HepG2 (cell line): ENCODE results near the gene LCLAT1. TPM values are rescaled to one million over a fixed set of nuclear protein-coding genes. Genes with fewer than 3 reads are reported as not detected.

Experiments used
- ATAC-seq: fragments of 200-7000 bp; cut with Tn5 transposase; 3 replicates; pipeline ENCODE4 v1.9.1; 2020; ENCODE audit warnings: mild to moderate bottlenecking, moderate library complexity
- BruUV-seq: library from RNA; stranded (reverse); fragments of 400-500 nt; replicated peaks from 2 replicates; lab custom pipeline; 2021; lab: Mats Ljungman, UMichigan
- CTCF ChIA-PET: fragments of 300-600 bp; formaldehyde crosslinking; extraction: SDS; loops from one replicate; lab custom pipeline; 2021; ENCODE audit warnings: low total read pairs, inconsistent platforms, low intra/inter-chr PET ratio; lab: Yijun Ruan, JAX
- POLR2A ChIA-PET: fragments of 350-600 bp; sonication (Branson Sonifier 250); formaldehyde crosslinking; loops from one replicate; lab custom pipeline; 2020; ENCODE audit warnings: antibody characterized with exemption, inconsistent platforms; lab: Yijun Ruan, JAX
- DNase-seq: peaks from one replicate; pipeline ENCODE4 v3.0.0-alpha.2; 2015; ENCODE audit warnings: low spot score
- FAIRE-seq: peaks from 3 replicates; lab custom pipeline; 2011; peaks lifted over from hg19 to GRCh38; lab: Jason Lieb, UNC
- H2AFZ ChIP-seq: one replicate; pipeline ENCODE4 v1.6.1; 2011; ENCODE audit warnings: low read length, inconsistent platforms
- H3K27ac ChIP-seq: fragments of 300-600 bp; 3 replicates; pipeline ENCODE4 v1.8.0; 2011; ENCODE audit warnings: mixed run types, mild to moderate bottlenecking, mixed read lengths, low read length, inconsistent platforms; ENCODE audit not compliant: insufficient read depth; ENCODE audit errors: extremely low read length
- H3K27me3 ChIP-seq, 2 experiments: fragments of 200-600 bp in 1 of 2; 2 replicates in 1 of 2; 3 replicates in 1 of 2; pipeline versions ENCODE4 v1.6.0 to v1.8.0; 2011; ENCODE audit warnings: low read length in 2 of 2, mild to moderate bottlenecking in 2 of 2, moderate library complexity in 2 of 2, inconsistent platforms in 1 of 2; ENCODE audit not compliant: insufficient read depth in 2 of 2, control insufficient read depth in 1 of 2
- H3K36me3 ChIP-seq, 2 experiments: fragments of 200-600 bp in 1 of 2; replicated peaks in 1 of 2; 2 replicates in 1 of 2; 3 replicates in 1 of 2; pipeline versions ENCODE4 v1.5.1 to v1.8.0; 2011; ENCODE audit warnings: low read length in 2 of 2, inconsistent platforms in 1 of 2; ENCODE audit not compliant: insufficient read depth in 2 of 2, control insufficient read depth in 1 of 2
- H3K4me1 ChIP-seq: 2 replicates; pipeline ENCODE4 v1.5.1; 2012; ENCODE audit warnings: low read length, inconsistent platforms; ENCODE audit not compliant: insufficient read depth
- H3K4me2 ChIP-seq: 2 replicates; pipeline ENCODE4 v1.6.0; 2011; ENCODE audit warnings: low read depth, low read length, inconsistent platforms
- H3K4me3 ChIP-seq, 3 experiments: fragments of 200-600 bp in 1 of 3; sonication (generic), shearing (Covaris generic) in 1 of 3; replicated peaks in 1 of 3; 2 replicates each; pipeline ENCODE4 v1.5.1; 2011 to 2016; ENCODE audit warnings: low read length in 3 of 3, inconsistent platforms in 2 of 3, low read depth in 2 of 3, mild to moderate bottlenecking in 2 of 3, control low read depth in 1 of 3, mixed read lengths in 1 of 3; ENCODE audit not compliant: insufficient read depth in 1 of 3
- H3K79me2 ChIP-seq: one replicate; pipeline ENCODE4 v1.6.1; 2011; ENCODE audit warnings: low read length, inconsistent platforms; ENCODE audit not compliant: insufficient read depth
- H3K9ac ChIP-seq: 2 replicates; pipeline ENCODE4 v1.6.0; 2011; ENCODE audit warnings: mild to moderate bottlenecking, low read depth, low read length, inconsistent platforms; ENCODE audit not compliant: insufficient read depth
- H3K9me3 ChIP-seq: 2 replicates; pipeline ENCODE4 v1.5.1; 2012; ENCODE audit warnings: mild to moderate bottlenecking, low read length
- H4K20me1 ChIP-seq: 2 replicates; pipeline ENCODE4 v1.6.0; 2011; ENCODE audit warnings: inconsistent platforms, mild to moderate bottlenecking, low read length, moderate library complexity; ENCODE audit not compliant: insufficient read depth
- FIP1L1 ChIP-seq: fragments of 200-400 bp; formaldehyde crosslinking; IDR thresholded peaks from 2 replicates; pipeline ENCODE4 v1.6.1; 2018; ENCODE audit warnings: low read depth, mild to moderate bottlenecking, low read length, moderate library complexity, borderline replicate concordance; ENCODE audit not compliant: insufficient read depth
- ONECUT2 ChIP-seq: sonication (generic); formaldehyde crosslinking; IDR thresholded peaks from 2 replicates; pipeline ENCODE4 v1.4.0; 2020; ENCODE audit warnings: missing genetic modification reagents
- RFX5 ChIP-seq: IDR thresholded peaks from 2 replicates; pipeline ENCODE4 v1.6.1; 2011; ENCODE audit warnings: low read depth, low read length, improper control_type of control experiment
- SUZ12 ChIP-seq: fragments of 150-350 bp; IDR thresholded peaks from 2 replicates; pipeline ENCODE4 v1.6.1; 2014; ENCODE audit warnings: low read depth, low read length
- XRCC5 ChIP-seq: fragments of 200-400 bp; formaldehyde crosslinking; optimal IDR thresholded peaks from 2 replicates; pipeline ENCODE3; 2017; ENCODE audit warnings: mild to moderate bottlenecking, low read length
- ZNF3 ChIP-seq: IDR thresholded peaks from 2 replicates; pipeline ENCODE4 v1.7.0; 2017; ENCODE audit warnings: inconsistent platforms
- ZNF383 ChIP-seq: sonication (generic); formaldehyde crosslinking; IDR thresholded peaks from 2 replicates; pipeline ENCODE4 v1.4.0; 2020; ENCODE audit warnings: missing genetic modification reagents, mild to moderate bottlenecking, borderline replicate concordance
- ZNF709 ChIP-seq: sonication (generic); formaldehyde crosslinking; IDR thresholded peaks from 2 replicates; pipeline ENCODE4 v1.5.0; 2020; ENCODE audit warnings: mild to moderate bottlenecking, missing genetic modification reagents
- ZNF839 ChIP-seq: sonication (generic); formaldehyde crosslinking; IDR thresholded peaks from 2 replicates; pipeline ENCODE4 v1.4.0; 2020; ENCODE audit warnings: missing genetic modification reagents, mild to moderate bottlenecking, borderline replicate concordance
- WGBS: methylation state at CpG from one replicate; pipeline ENCODE4 v1.1.6; 2017; ENCODE audit warnings: low lambda C conversion rate; 5-methylcytosine and 5-hydroxymethylcytosine counted together
- in situ Hi-C: cut with HindIII; loops from 2 replicates; pipeline ENCODE4 v1.10.0; 2017; ENCODE audit warnings: low pct_unique_long_range_greater_than_20kb; ENCODE audit not compliant: extremely low pct_ligation_motif_present
- intact Hi-C: fragments of 100-400 bp; cut with micrococcal nuclease; formaldehyde crosslinking; loops from one replicate; pipeline ENCODE4 v1.10.0; 2022; ENCODE audit not compliant: unreplicated experiment
- polyA plus RNA-seq, 8 experiments: library from polyadenylated mRNA; depleted of rRNA in 3 of 8; stranded (reverse) in 7 of 8; unstranded in 1 of 8; fragments of >200 nt; fragmentation: Illumina TruSeq in 4 of 8; extraction: Trizol in 4 of 8; gene quantifications; 2 replicates each; pipeline versions ENCODE4 v1.2.1 to v1.2.3, GENCODE V29; 2011 to 2016; ENCODE audit warnings: low read depth in 4 of 8, missing spikeins in 1 of 8, mixed read lengths in 1 of 8; ENCODE audit not compliant: insufficient read depth in 1 of 8
- total RNA-seq, 5 experiments: library from RNA; depleted of rRNA; stranded (reverse); fragments of >200 nt; fragmentation: Illumina TruSeq; extraction: Trizol; gene quantifications; 2 replicates each; pipeline ENCODE4 v1.2.3, GENCODE V29; 2016; ENCODE audit warnings: low read depth in 1 of 5
- TF ChIP-seq, protein P1 (sequence below): sonication (generic); formaldehyde crosslinking; IDR thresholded peaks from 2 replicates; pipeline ENCODE4 v1.4.0; 2020; ENCODE audit warnings: missing genetic modification reagents

LCLAT1 gene
- total and polyA plus RNA-seq, 2 of the 13 experiments (the other 11 are each of a cell fraction or from before 2014, with no cell fraction given), result 18.0 to 28.0 TPM

DNA sequence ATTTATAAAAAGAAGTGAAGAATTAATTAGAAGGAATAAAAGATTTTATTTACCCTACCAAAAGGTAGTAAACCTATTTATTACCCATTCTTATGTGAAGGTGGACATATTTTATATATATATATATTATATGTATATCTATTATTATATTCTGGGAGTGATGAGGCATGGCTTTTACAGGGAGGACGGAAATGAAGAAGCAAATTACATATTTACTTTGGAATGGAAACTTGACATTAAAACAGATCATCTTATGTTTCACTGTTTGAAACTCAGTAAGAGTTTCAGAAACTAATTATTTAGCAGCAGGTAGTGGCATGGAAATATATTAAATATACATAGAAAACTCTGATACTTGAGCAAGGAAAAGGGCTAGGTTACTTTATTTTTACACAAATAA is 143.4 kb downstream of the LCLAT1 start:
- FAIRE-seq, result no peak
- no peaks in the 10 kb centered on the region for H3K79me2 ChIP-seq
- no peak overlapping the region for H3K4me2 ChIP-seq
- in situ Hi-C loops, result no loop called here
- H2AFZ ChIP-seq, result no peak overlapping the region
- no peaks in the 10 kb centered on the region for H4K20me1 ChIP-seq
- ChIA-PET CTCF (no interaction called here), POLR2A (no interaction called here)
- DNase-seq, result no peak
- no peaks in the 10 kb centered on the region for H3K9me3 ChIP-seq
- no peaks in the 10 kb centered on the region for H3K27me3 ChIP-seq
- H3K4me1 ChIP-seq, result no peaks in the 10 kb centered on the region
- no peak for ATAC-seq
- H3K4me3 ChIP-seq, result no peak overlapping the region
- peaks cover 0 to 1% of the 10 kb centered on the region in 2 experiments; a peak in 1 of 5 replicates for H3K36me3 ChIP-seq
- no peak overlapping the region for H3K27ac ChIP-seq
- TF ChIP-seq FIP1L1, result no peak
- no peak for TF ChIP-seq ZNF709 (CRISPR knock-in tag)
- TF ChIP-seq ZNF383 (CRISPR knock-in tag), result no peak
- TF ChIP-seq RFX5, result no peak
- no peak for TF ChIP-seq XRCC5
- no peak for TF ChIP-seq ZNF3 (CRISPR knock-in tag)
- TF ChIP-seq, protein P1, sequence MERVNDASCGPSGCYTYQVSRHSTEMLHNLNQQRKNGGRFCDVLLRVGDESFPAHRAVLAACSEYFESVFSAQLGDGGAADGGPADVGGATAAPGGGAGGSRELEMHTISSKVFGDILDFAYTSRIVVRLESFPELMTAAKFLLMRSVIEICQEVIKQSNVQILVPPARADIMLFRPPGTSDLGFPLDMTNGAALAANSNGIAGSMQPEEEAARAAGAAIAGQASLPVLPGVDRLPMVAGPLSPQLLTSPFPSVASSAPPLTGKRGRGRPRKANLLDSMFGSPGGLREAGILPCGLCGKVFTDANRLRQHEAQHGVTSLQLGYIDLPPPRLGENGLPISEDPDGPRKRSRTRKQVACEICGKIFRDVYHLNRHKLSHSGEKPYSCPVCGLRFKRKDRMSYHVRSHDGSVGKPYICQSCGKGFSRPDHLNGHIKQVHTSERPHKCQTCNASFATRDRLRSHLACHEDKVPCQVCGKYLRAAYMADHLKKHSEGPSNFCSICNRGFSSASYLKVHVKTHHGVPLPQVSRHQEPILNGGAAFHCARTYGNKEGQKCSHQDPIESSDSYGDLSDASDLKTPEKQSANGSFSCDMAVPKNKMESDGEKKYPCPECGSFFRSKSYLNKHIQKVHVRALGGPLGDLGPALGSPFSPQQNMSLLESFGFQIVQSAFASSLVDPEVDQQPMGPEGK, result no peak
- no peak for TF ChIP-seq SUZ12
- no peak for TF ChIP-seq ZNF839
- TF ChIP-seq ONECUT2, result no peak
- no peak overlapping the region for H3K9ac ChIP-seq
- no TSS peak for BruUV-seq
- 97% methylated on average over 1 of the region's 1 CpG for WGBS
- intact Hi-C loops, result no loop called here
